H9 (cell line): Measurements from ENCODE around the gene DALRD3. TPM values are rescaled to one million over a fixed set of nuclear protein-coding genes. Genes with fewer than 3 reads are reported as not detected.

Source experiments
- DNase-seq: peaks from one replicate; pipeline ENCODE4 v3.0.0-alpha.2; 2017
- H2AFZ ChIP-seq: one replicate; pipeline ENCODE4 v1.6.1; 2013; ENCODE audit warnings: mild to moderate bottlenecking, low read length, control low read depth, moderate library complexity
- H2AK5ac ChIP-seq: 2 replicates; pipeline ENCODE4 v1.6.1; 2013; ENCODE audit warnings: low read length, control low read depth, mixed read lengths; ENCODE audit not compliant: insufficient read length
- H2BK120ac ChIP-seq: one replicate; pipeline ENCODE4 v1.6.1; 2013; ENCODE audit warnings: low read depth, mild to moderate bottlenecking, low read length, control low read depth, inconsistent platforms; ENCODE audit not compliant: poor library complexity, severe bottlenecking
- H2BK12ac ChIP-seq: 2 replicates; pipeline ENCODE4 v1.6.1; 2013; ENCODE audit warnings: low read length, control low read depth, mixed read lengths, low read depth; ENCODE audit not compliant: insufficient read length
- H2BK15ac ChIP-seq: 2 replicates; pipeline ENCODE4 v1.6.1; 2013; ENCODE audit warnings: low read depth, low read length, control low read depth
- H2BK20ac ChIP-seq: one replicate; pipeline ENCODE4 v1.6.1; 2013; ENCODE audit warnings: low read depth, mild to moderate bottlenecking, low read length, control low read depth, inconsistent platforms; ENCODE audit not compliant: poor library complexity, severe bottlenecking
- H2BK5ac ChIP-seq: 2 replicates; pipeline ENCODE4 v1.6.1; 2013; ENCODE audit warnings: low read length, control low read depth, mixed read lengths; ENCODE audit not compliant: insufficient read length
- H3K14ac ChIP-seq: 2 replicates; pipeline ENCODE4 v1.6.1; 2013; ENCODE audit warnings: low read length, control low read depth; ENCODE audit not compliant: insufficient read depth
- H3K18ac ChIP-seq: 2 replicates; pipeline ENCODE4 v1.6.1; 2013; ENCODE audit warnings: low read depth, mild to moderate bottlenecking, mixed read lengths, low read length, control low read depth; ENCODE audit not compliant: insufficient read length
- H3K23ac ChIP-seq: 2 replicates; pipeline ENCODE4 v1.6.1; 2013; ENCODE audit warnings: low read length, control low read depth, mixed read lengths, low read depth; ENCODE audit not compliant: insufficient read length
- H3K23me2 ChIP-seq: 2 replicates; pipeline ENCODE4 v1.6.1; 2013; ENCODE audit warnings: low read depth, mild to moderate bottlenecking, mixed read lengths, low read length, control low read depth; ENCODE audit not compliant: insufficient read length, poor library complexity, severe bottlenecking
- H3K27ac ChIP-seq: 2 replicates; pipeline ENCODE4 v1.5.1; 2013; ENCODE audit warnings: low read length, control low read depth, mixed read lengths, low read depth; ENCODE audit not compliant: insufficient read length
- H3K27me3 ChIP-seq: 2 replicates; pipeline ENCODE4 v1.6.1; 2013; ENCODE audit warnings: low read length, control low read depth, inconsistent platforms; ENCODE audit not compliant: insufficient read depth
- H3K4ac ChIP-seq: 2 replicates; pipeline ENCODE4 v1.6.1; 2013; ENCODE audit warnings: low read depth, mild to moderate bottlenecking, control low read depth, inconsistent platforms, low read length, moderate library complexity
- H3K4me1 ChIP-seq: 2 replicates; pipeline ENCODE4 v1.6.1; 2013; ENCODE audit warnings: low read length, control low read depth, inconsistent platforms; ENCODE audit not compliant: insufficient read depth
- H3K4me2 ChIP-seq: 2 replicates; pipeline ENCODE4 v1.6.1; 2013; ENCODE audit warnings: low read length, control low read depth, mixed read lengths; ENCODE audit not compliant: insufficient read length, insufficient read depth
- H3K56ac ChIP-seq: 2 replicates; pipeline ENCODE4 v1.6.1; 2013; ENCODE audit warnings: low read depth, mild to moderate bottlenecking, mixed read lengths, low read length, control low read depth; ENCODE audit not compliant: insufficient read length
- H3K79me1 ChIP-seq: 2 replicates; pipeline ENCODE4 v1.6.1; 2013; ENCODE audit warnings: low read depth, mild to moderate bottlenecking, moderate library complexity, low read length, control low read depth, inconsistent platforms; ENCODE audit not compliant: insufficient read depth, poor library complexity, severe bottlenecking
- H3K79me2 ChIP-seq: 2 replicates; pipeline ENCODE4 v1.6.1; 2013; ENCODE audit warnings: low read length, control low read depth, inconsistent platforms; ENCODE audit not compliant: insufficient read depth
- H3K9ac ChIP-seq: 2 replicates; pipeline ENCODE4 v1.6.1; 2013; ENCODE audit warnings: low read length, control low read depth, mixed read lengths; ENCODE audit not compliant: insufficient read length; ENCODE audit errors: extremely low read depth
- H3K9me3 ChIP-seq: one replicate; pipeline ENCODE4 v1.6.1; 2013; ENCODE audit warnings: low read depth, low read length, inconsistent platforms; ENCODE audit not compliant: control insufficient read depth
- H3T11ph ChIP-seq: one replicate; pipeline ENCODE4 v1.6.1; 2013; ENCODE audit warnings: mild to moderate bottlenecking, low read length, control low read depth, inconsistent platforms
- H4K20me1 ChIP-seq: one replicate; pipeline ENCODE4 v1.6.1; 2013; ENCODE audit not compliant: control insufficient read depth, insufficient read length, insufficient read depth
- H4K5ac ChIP-seq: 2 replicates; pipeline ENCODE4 v1.6.1; 2013; ENCODE audit warnings: low read depth, mild to moderate bottlenecking, mixed read lengths, low read length, control low read depth; ENCODE audit not compliant: insufficient read length
- H4K8ac ChIP-seq: replicated peaks from 2 replicates; pipeline ENCODE4 v1.6.1; 2013; ENCODE audit warnings: low read length, control low read depth, mixed read lengths, low read depth; ENCODE audit not compliant: insufficient read length
- H4K91ac ChIP-seq: 2 replicates; pipeline ENCODE4 v1.6.1; 2013; ENCODE audit warnings: low read depth, mild to moderate bottlenecking, moderate library complexity, mixed read lengths, low read length, control low read depth; ENCODE audit not compliant: insufficient read length
- H3K27ac Mint-ChIP-seq, 3 experiments: 2 replicates in 2 of 3; 3 replicates in 1 of 3; pipeline ENCODE4 v1.8.0; 2020 to 2021; ENCODE audit warnings: mixed read lengths in 3 of 3, mild to moderate bottlenecking in 1 of 3, moderate library complexity in 1 of 3
- H3K27me3 Mint-ChIP-seq: 2 replicates; pipeline ENCODE4 v1.8.0; 2021; ENCODE audit warnings: low read depth, mild to moderate bottlenecking, moderate library complexity, mixed read lengths
- H3K36me3 Mint-ChIP-seq, 3 experiments: 2 replicates in 2 of 3; 3 replicates in 1 of 3; pipeline ENCODE4 v1.8.0; 2020 to 2021; ENCODE audit warnings: low read depth in 3 of 3, mixed read lengths in 3 of 3; ENCODE audit not compliant: insufficient read depth in 1 of 3
- H3K4me1 Mint-ChIP-seq, 2 experiments: 2 replicates each; pipeline ENCODE4 v1.8.0; 2020; ENCODE audit warnings: mixed read lengths in 2 of 2
- H3K4me3 Mint-ChIP-seq, 2 experiments: 2 replicates in 1 of 2; 3 replicates in 1 of 2; pipeline ENCODE4 v1.8.0; 2020 to 2021; ENCODE audit warnings: mild to moderate bottlenecking in 2 of 2, mixed read lengths in 2 of 2, moderate library complexity in 1 of 2
- H3K9me3 Mint-ChIP-seq, 2 experiments: 2 replicates in 1 of 2; 3 replicates in 1 of 2; pipeline ENCODE4 v1.8.0; 2020; ENCODE audit warnings: mild to moderate bottlenecking in 2 of 2, mixed read lengths in 2 of 2, moderate library complexity in 1 of 2
- WGBS: extraction: QIAGEN DNeasy Blood & Tissue Kit; methylation state at CpG from one replicate; pipeline ENCODE4 v1.1.7; 2013; ENCODE audit warnings: missing lambda C conversion rate, low lambda C conversion rate, mixed read lengths; ENCODE audit not compliant: insufficient read length; ENCODE audit errors: extremely low coverage; 5-methylcytosine and 5-hydroxymethylcytosine counted together
- total RNA-seq: library from RNA; stranded (reverse); gene quantifications from 2 replicates; pipeline ENCODE4 v1.2.1, GENCODE V29; 2021
- TF ChIP-seq, protein P1 (sequence below): fragments of 200-600 bp; sonication (generic); conservative IDR thresholded peaks from 3 replicates; pipeline ENCODE4 v1.8.0; 2021; ENCODE audit warnings: antibody characterized with exemption, mild to moderate bottlenecking

DALRD3 gene
- total RNA-seq, 1 experiment from 2014 or later = 32.3 TPM

DNA sequence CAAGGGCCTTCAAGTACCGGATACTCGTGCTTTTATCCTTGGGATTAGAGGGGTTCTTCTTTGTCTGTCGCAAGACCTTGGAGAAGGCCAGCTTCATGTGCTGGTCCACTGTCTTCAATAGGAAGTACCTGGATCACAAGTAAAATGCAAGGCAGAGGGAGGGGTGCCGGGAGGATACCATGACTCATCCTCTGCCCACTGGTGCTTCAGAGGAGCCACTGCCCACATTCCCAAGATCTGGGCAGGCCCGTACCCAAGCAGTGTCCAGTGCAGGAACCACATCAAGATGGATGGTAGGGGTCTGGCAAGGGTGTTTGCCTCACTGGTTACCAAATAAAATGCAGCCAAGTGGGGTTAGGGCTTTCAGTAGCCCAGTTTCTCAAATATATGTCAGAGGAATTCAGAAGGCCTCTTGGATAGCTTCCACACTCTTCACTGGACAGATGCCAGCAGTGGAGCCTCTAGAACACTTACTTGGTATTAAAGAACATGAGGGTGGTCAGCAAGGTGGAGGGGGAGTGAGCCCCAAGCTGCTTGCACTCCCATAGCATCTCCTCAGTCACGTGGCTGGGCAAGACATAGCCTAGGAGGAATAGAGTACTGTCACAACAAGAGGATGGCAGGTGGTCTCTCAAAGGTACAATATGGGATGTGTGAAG is 14.4 kb upstream of the DALRD3 start:
- H4K8ac ChIP-seq = no peak overlapping the region
- H3K27ac ChIP-seq = no peak overlapping the region
- H2BK20ac ChIP-seq = no peak overlapping the region
- no peak overlapping the region for H3K56ac ChIP-seq
- DNase-seq = no peak
- no peak overlapping the region for H3K23ac ChIP-seq
- no peak overlapping the region for H2BK120ac ChIP-seq
- no peak overlapping the region for H3K4me2 ChIP-seq
- peaks cover 3% of the 10 kb centered on the region for H3K23me2 ChIP-seq
- no peak overlapping the region for H2BK15ac ChIP-seq
- no peak overlapping the region for H2BK5ac ChIP-seq
- TF ChIP-seq, protein P1, sequence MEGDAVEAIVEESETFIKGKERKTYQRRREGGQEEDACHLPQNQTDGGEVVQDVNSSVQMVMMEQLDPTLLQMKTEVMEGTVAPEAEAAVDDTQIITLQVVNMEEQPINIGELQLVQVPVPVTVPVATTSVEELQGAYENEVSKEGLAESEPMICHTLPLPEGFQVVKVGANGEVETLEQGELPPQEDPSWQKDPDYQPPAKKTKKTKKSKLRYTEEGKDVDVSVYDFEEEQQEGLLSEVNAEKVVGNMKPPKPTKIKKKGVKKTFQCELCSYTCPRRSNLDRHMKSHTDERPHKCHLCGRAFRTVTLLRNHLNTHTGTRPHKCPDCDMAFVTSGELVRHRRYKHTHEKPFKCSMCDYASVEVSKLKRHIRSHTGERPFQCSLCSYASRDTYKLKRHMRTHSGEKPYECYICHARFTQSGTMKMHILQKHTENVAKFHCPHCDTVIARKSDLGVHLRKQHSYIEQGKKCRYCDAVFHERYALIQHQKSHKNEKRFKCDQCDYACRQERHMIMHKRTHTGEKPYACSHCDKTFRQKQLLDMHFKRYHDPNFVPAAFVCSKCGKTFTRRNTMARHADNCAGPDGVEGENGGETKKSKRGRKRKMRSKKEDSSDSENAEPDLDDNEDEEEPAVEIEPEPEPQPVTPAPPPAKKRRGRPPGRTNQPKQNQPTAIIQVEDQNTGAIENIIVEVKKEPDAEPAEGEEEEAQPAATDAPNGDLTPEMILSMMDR = no peak
- peaks cover 4% of the 10 kb centered on the region for H4K20me1 ChIP-seq
- H2BK12ac ChIP-seq = no peak overlapping the region
- H3K9me3 Mint-ChIP-seq = no peaks in the 10 kb centered on the region
- no peaks in the 10 kb centered on the region; the same call in 1 of the 2 replicates for H3K4me1 ChIP-seq
- no peak overlapping the region for H3T11ph ChIP-seq
- H3K79me2 ChIP-seq = no peaks in the 10 kb centered on the region
- peaks cover 36 to 88% (median 65%) of the 10 kb centered on the region in 3 experiments for H3K36me3 Mint-ChIP-seq
- H3K14ac ChIP-seq = no peak overlapping the region
- no peaks in the 10 kb centered on the region; the same call in 1 of the 2 replicates for H3K27me3 Mint-ChIP-seq
- H3K9me3 ChIP-seq = no peaks in the 10 kb centered on the region
- H3K79me1 ChIP-seq = no peaks in the 10 kb centered on the region
- H3K9ac ChIP-seq = no peak overlapping the region
- peaks cover 10 to 16% of the 10 kb centered on the region in 2 experiments for H3K4me1 Mint-ChIP-seq
- H4K5ac ChIP-seq = no peak overlapping the region
- H3K4ac ChIP-seq = no peak overlapping the region
- H3K27me3 ChIP-seq = no peaks in the 10 kb centered on the region
- no peak overlapping the region for H3K4me3 Mint-ChIP-seq
- no peak overlapping the region for H2AFZ ChIP-seq
- no peak overlapping the region for H4K91ac ChIP-seq
- WGBS = no CpG with 5 or more reads among the region's 6 CpGs
- H3K18ac ChIP-seq = no peak overlapping the region
- H3K27ac Mint-ChIP-seq = no peak overlapping the region
- H2AK5ac ChIP-seq = no peak overlapping the region
